Sigmoid colon (tissue), 4 donors: ENCODE results near the gene PGPEP1.

ENCODE experiments used
- EP300 ChIP-seq, 4 donors: sonication (generic); formaldehyde crosslinking; IDR thresholded peaks; one replicate each; pipeline ENCODE4 v1.6.1; 2017; ENCODE audit warnings: antibody characterized with exemption in 4 of 4
- POLR2A ChIP-seq, 2 donors: fragments of 450-650 bp; IDR thresholded peaks; one replicate each; pipeline ENCODE4 v1.6.1; 2016; ENCODE audit warnings: antibody characterized with exemption in 2 of 2, mild to moderate bottlenecking in 2 of 2, moderate library complexity in 2 of 2
- POLR2AphosphoS5 ChIP-seq, 4 donors: sonication (generic); formaldehyde crosslinking; IDR thresholded peaks; one replicate each; pipeline ENCODE4 v1.6.1; 2017; ENCODE audit warnings: antibody characterized with exemption in 4 of 4
- TF ChIP-seq, protein P1 (sequence below), 4 experiments: fragments of 450-650 bp in 3 of 4; fragments of 200-600 bp in 1 of 4; IDR thresholded peaks; one replicate each; pipeline ENCODE4 v1.5.1; 2016 to 2019; ENCODE audit warnings: antibody characterized with exemption in 4 of 4, mild to moderate bottlenecking in 3 of 4, moderate library complexity in 2 of 4

DNA sequence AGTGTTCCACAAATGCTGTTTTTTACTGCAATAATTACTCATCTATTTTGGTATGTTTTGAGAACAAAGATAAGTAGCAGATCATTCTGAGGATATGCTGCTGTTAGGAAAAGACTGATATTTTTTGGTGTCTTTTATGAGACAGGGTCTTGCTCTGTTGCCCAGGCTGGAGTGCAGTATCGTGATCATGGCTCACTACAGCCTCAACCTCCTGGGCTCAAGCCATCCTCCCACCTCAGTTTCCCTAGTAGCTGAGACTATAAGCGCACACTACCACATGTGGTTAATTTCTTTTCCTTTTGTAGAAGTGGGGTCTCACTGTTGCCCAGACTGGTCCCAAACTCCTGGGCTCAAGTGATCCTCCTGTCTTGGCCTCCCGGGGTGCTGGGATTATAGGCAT, 27.0 kb upstream of the PGPEP1 start:
- TF ChIP-seq EP300 (IDR thresholded peaks at IDR 0.05), result no peak
- no peak for TF ChIP-seq POLR2AphosphoS5 (IDR thresholded peaks at IDR 0.05)
- TF ChIP-seq, protein P1, sequence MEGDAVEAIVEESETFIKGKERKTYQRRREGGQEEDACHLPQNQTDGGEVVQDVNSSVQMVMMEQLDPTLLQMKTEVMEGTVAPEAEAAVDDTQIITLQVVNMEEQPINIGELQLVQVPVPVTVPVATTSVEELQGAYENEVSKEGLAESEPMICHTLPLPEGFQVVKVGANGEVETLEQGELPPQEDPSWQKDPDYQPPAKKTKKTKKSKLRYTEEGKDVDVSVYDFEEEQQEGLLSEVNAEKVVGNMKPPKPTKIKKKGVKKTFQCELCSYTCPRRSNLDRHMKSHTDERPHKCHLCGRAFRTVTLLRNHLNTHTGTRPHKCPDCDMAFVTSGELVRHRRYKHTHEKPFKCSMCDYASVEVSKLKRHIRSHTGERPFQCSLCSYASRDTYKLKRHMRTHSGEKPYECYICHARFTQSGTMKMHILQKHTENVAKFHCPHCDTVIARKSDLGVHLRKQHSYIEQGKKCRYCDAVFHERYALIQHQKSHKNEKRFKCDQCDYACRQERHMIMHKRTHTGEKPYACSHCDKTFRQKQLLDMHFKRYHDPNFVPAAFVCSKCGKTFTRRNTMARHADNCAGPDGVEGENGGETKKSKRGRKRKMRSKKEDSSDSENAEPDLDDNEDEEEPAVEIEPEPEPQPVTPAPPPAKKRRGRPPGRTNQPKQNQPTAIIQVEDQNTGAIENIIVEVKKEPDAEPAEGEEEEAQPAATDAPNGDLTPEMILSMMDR (IDR thresholded peaks at IDR 0.05), result no peak
- no peak for TF ChIP-seq POLR2A (IDR thresholded peaks at IDR 0.05)
